ENCODE data around the gene FMOD.

The FMOD gene

GRCh38 chr1:203360547-203361185, 9.7 kb upstream of the FMOD start:
- DNase-seq: no peak

- no peak for DNase-seq
Observed at GRCh38 chr1:203359010-203359571, 8.2 kb upstream of the FMOD start.

- DNase-seq: no peak
Observed at GRCh38 chr1:203354246-203354645, 3.3 kb upstream of the FMOD start.

- no peak for DNase-seq
Observed at GRCh38 chr1:203353486-203353885, 2.6 kb upstream of the FMOD start.

- no peak for DNase-seq
Observed at GRCh38 chr1:203349773-203350524, 973 bp downstream of the FMOD start.

- DNase-seq: no peak
Observed at GRCh38 chr1:203349166-203349565, 1.8 kb downstream of the FMOD start.

GRCh38 chr1:203346769-203347102, 4.2 kb downstream of the FMOD start:
- DNase-seq: no peak

- no peak for DNase-seq
Observed at GRCh38 chr1:203346060-203346768, 4.7 kb downstream of the FMOD start.

- DNase-seq: no peak
Observed at GRCh38 chr1:203343956-203344754, 6.8 kb downstream of the FMOD start.

- DNase-seq: no peak
Observed at GRCh38 chr1:203342192-203342940, 8.6 kb downstream of the FMOD start.

- DNase-seq: peak; percentile 29 to 81
Observed at GRCh38 chr1:203340112-203340790, 10.7 kb downstream of the FMOD start.

- peak in 1 of 2 experiments; percentile 35 for DNase-seq
Observed at GRCh38 chr1:203338335-203339036, 12.4 kb downstream of the FMOD start.

GRCh38 chr1:203336097-203336496, 14.8 kb downstream of the FMOD start:
- DNase-seq: no peak

- DNase-seq: no peak
Observed at GRCh38 chr1:203335503-203335902, 15.4 kb downstream of the FMOD start.

GRCh38 chr1:203331224-203331623, 19.7 kb downstream of the FMOD start:
- no peak for DNase-seq

GRCh38 chr1:203328714-203329122, 22.2 kb downstream of the FMOD start:
- DNase-seq: no peak

GRCh38 chr1:203327684-203328457, 23.1 kb downstream of the FMOD start:
- no peak for DNase-seq

- DNase-seq: peak; percentile 64 to 71
Observed at GRCh38 chr1:203326830-203327683, 23.9 kb downstream of the FMOD start.
